Fibroblast of peridontal ligament (primary cell): Measurements from ENCODE around the gene IRF8.

Experiments
- DNase-seq: peaks from one replicate; pipeline ENCODE4 v3.0.0-alpha.2; 2010; ENCODE audit errors: extremely low read depth

Gene IRF8

DNA sequence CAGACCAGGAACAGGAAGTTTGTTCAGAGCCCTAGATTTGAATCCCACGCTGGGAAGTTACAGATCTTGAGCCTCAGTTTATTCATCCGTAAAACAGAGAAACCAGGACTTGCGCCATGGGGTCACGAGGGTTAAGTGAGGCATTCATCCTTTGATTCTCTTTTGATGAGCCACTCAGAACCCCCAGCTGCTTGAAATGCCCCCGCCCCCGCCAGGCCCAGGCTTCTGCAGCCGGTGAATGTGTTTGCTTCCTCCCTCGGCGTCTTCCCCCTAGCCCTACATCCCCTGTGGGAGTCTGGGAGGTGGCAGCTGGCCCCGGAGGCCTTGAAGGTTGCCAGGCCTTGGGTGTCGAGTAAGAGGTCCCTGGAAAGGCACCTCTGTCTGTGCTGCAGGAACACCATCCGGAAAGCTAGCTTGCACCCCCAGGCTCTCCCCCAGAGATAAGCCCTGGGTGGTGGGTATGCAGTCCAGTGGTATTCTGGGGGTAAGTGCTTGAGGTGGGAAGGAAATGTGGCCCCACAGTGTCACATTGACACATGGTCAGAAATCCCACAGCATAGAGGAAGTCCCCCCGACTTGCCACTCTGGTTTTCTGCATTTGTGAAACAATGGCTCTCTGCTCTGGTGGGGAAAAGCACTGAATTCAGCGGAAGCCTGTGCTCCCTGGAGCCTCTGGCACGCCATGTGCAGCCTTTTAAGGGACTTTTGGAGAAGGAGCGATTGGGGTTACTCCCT is 14.9 kb downstream of the IRF8 start:
- DNase-seq, result no peak

DNA sequence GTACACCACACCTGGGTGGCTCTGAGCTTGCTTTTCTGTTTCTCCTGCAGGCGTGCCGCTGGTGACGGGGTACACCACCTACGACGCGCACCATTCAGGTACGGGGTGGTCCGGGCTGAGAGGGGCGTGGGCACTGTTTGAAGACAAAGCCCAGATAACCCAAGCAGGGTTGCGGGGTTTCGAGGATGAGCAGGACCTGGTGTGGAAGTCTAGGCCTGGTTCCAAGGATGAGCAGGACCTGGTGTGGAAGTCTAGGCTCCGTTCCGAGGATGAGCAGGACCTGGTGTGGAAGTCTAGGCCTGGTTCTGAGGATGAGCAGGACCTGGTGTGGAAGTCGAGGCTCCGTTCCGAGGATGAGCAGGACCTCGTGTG is 15.4 kb downstream of the IRF8 start:
- no peak for DNase-seq

DNA sequence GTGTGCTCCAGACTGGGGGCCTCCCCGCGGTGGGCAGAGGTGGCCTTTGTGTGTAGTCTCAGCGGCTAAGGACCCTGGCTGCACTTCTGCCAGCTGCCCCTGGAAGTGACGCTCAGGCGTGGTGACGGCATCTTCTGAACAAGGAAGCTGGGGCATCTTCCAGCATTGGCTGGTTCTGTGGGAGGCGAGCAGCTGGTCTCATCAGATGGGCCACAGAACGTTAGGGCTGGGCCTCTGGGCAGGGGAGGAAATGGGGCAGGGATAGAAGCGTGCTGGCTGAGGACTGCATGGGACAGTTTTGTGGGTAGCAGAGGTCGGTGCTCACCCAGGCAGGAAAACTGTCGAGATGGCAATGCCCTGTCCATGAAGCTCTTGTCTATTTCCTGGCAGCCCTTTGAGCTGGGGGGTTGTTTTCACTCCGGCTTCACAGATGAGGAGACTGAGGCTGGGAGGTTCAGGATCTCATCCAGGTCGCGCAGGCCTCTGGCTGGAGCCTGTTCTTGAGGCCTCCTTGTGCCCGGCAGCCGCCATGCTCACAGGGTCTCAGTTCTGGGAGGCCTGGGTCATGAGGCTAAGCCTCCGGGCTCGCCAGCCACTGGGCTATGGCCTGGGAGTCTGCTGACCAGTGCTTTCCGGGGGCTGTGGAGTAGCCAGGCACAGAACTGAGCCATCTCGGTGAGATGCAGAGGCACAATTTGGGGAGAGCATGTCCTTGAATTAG is 16.3 kb downstream of the IRF8 start:
- DNase-seq, result no peak

DNA sequence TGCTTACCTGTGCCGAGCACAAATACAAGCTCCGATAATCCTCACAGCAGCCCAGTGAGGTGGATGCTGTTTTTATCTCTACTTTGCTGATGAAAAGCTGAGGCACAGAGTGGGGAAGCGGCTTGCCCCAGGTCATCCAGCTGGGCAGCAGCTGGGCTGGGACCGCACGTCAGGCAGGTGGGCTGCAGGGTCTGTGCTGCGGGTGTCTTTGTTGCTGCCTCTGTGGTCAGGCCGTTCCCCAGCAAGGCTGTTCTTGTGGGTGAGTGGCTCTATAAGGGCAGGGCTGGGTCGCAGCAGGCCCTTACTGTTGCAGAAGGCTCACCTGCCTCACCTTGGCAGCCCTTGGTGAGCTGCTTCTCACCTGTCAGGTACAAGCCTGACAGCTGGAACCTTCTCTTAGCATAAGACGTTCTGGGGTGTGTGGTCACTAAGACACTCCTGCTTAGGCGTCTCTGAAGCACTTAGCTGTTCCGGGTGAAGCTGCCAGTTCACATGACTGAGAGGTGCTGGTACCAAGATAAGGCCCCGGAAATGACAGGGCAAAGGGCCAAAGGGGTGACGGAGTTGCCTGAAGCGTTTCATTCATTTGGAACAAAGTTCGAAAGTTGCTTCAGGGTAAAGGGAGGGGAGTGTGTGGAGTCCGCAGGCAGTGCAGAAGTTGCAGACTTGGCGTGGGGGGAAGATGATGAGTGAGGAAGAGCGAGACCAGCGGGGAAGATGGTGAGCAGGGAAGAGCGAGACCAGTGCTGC is 17.4 kb downstream of the IRF8 start:
- DNase-seq, result no peak

DNA sequence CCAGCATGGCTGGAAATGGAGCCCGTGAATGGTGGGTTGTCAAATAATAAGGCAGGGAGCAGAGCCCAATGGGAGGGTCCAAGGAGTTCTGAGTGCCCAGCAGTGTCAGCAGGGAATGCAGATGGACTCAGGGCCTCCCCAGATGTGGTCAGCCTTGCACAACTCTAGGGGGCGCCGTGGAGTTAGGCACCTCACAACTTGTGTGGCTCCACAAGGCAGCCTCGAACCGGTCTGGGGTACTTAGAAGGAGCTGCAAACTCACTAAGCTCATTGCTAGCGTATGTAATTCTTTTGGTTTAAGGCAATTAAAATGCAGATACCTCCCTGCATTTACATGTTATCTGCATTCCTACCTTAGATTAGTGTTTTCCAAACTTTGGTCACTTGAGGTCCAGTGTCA is 18.1 kb downstream of the IRF8 start:
- DNase-seq, result no peak

DNA sequence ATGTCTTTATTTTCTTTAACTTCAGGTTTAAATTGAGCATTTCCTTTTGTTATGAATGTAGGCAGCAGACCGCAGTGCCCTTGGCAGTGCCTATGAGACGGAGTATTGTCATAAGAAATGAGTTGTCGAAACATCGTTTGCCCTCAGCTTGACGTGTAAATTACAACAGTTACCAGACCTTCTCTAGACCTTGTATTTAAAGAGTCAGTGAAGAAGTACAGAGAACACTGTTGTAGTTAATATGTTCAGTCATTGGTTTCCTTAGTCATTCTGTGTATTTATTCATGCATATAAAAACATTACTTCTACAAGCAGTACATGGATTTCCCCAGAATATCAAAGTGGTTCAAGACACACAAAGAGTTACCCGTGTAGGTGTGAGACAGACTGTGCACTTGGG is 19.0 kb downstream of the IRF8 start:
- no peak for DNase-seq

DNA sequence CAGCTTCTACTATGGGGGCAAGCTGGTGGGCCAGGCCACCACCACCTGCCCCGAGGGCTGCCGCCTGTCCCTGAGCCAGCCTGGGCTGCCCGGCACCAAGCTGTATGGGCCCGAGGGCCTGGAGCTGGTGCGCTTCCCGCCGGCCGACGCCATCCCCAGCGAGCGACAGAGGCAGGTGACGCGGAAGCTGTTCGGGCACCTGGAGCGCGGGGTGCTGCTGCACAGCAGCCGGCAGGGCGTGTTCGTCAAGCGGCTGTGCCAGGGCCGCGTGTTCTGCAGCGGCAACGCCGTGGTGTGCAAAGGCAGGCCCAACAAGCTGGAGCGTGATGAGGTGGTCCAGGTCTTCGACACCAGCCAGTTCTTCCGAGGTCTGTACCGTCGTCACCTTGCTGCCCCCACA is 19.5 kb downstream of the IRF8 start:
- DNase-seq, result no peak

DNA sequence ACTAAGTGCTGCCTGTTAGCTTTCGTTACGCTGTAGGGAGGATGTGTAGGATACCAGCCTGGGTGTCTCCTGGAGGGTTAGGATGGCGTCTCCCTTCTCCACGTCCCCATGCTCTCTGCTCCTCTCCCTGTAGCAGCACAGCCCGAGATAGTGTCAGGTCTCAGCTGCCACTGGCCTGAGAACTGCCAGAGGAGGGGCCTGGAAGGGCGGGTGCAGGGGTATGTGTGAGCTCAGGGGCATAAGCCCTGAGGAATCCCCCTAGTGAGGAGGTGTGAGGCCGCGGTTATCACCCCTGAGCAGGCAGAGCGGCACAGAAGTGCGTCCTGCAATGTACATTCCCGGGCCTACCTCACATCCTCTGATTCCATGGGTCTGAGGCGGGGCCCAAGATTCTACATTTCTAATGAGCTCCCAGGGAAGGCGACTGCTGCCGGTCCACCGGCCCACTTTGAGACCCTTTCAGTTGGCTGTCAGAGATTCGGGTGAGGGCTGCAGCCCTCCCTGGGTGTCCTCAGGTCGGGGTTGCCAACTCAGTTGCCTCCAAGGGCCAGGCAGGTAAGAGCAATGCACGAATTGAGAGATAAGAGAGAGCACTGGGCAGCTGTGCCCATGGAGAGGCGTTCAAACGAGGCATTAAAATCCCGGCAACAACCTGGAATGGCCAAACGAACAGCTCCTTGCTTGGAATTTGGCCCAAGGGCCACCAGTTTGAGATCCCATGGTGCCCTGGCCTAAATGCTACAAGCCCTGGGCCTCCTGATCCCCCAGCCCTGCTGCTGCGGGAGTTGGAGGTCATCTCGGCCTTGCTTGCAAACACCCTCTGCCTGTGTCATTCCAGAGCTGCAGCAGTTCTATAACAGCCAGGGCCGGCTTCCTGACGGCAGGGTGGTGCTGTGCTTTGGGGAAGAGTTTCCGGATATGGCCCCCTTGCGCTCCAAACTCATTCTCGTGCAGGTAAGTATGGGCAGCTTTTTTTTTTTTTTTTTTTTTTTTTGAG is 20.6 kb downstream of the IRF8 start:
- no peak for DNase-seq

DNA sequence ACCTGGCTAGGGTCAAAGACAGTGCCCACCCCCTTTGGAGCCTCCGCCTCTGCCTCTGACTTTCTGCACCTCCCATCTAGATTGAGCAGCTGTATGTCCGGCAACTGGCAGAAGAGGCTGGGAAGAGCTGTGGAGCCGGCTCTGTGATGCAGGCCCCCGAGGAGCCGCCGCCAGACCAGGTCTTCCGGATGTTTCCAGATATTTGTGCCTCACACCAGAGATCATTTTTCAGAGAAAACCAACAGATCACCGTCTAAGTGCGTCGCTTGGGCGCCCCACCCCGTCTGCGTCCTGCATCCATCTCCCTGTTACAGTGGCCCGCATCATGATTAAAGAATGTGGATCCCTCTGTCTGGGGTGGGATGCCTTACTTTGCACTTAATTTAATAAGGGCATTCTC is 22.1 kb downstream of the IRF8 start:
- no peak for DNase-seq

DNA sequence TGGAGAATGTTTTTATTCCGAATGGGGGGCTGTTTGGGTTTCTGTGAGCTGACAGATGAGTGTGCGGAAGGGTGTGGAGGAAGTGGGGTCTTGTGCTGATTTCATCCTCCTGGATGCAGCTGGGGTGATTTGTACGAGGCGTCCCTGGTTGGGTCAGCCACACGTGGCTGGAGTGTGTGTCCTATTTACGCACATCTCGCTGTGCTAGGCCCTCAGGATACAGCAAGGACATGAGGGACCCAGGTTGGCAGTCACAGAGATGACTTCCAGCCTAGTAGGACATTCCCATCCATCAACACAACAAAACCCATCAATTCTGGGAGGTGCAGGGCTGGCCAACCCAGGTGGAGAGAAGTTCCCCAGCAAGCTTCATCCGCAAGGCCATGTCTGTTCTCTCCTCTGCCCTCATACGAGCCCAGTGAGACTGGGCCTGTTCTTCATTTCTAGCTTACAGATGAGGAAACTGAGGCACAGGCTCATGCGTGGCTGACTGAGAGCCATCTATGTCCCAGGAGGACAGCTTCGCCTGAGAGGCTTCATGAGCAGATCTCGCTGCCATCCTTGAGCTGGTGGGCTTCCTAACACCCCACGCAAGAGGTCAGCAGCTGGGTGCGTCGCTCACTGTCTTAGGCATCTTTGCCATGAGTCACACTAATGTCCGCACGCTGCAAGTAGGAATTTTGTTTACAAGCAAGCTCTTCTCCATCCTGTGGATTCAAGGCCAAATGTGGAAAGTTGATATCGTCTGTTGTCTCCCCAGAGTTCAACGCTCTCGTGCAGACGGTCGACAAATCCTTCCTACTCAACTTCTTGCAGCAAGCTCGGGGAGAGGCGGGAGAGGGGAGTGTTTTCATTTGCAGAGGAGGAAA is 24.4 kb downstream of the IRF8 start:
- peak; percentile 15 for DNase-seq

DNA sequence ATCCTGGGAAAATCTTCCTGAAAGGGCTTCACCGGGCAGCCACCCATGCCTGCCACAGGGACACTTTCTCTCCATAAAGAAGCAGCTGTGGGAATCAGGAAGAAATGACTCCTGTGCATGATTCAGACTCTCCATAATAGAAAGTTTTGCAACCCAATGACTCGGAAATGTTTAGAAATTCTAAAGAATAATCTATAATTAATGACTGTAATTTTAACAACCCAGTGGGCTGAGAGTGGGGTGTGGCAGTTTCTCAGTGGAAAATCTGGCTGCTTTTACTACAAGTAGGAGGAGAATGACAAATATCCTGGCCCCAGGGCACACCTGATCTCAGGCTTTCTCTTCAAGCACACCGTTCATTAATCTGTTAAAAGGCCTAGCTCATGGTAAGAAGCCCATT is 25.7 kb downstream of the IRF8 start:
- no peak for DNase-seq

DNA sequence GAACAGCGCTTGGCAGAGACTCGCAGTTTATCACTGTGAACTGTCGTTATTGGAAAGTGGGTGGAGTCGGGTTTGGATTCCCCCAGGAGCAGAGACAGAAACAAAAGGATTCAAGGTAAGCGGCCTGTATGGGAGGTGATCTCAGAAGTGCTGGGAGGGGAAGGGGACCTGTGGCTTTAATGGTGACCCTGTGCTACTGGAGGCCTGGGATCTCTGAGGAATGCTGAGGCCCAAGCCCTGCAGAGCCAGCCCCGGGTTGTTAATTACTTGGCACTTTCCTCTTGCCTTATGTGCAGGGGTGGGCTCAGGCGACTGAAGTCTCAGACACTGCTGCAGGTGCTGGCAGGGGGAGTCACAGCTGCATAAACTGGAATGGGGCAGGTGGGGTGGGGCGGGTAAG is 27.4 kb downstream of the IRF8 start:
- DNase-seq, result no peak

DNA sequence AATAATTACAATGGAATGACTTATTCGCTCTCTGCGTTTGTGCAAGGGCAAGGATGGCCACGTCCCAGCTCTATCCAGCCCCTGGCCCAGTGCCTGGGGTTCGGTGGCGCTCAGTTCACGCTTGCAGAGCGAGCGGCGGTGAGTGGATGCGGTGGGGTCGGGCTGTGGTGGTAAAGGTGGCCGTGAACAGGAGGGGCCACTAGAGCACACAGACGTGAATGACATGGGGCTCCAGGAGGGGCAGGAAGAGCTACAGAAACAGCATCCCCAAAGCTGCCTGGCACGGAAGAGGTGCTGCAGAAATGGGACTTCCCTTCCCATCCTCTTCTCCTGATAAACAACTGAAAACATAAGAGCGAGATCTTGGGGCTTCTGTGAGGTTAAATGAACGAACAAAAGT is 28.4 kb downstream of the IRF8 start:
- DNase-seq, result no peak

DNA sequence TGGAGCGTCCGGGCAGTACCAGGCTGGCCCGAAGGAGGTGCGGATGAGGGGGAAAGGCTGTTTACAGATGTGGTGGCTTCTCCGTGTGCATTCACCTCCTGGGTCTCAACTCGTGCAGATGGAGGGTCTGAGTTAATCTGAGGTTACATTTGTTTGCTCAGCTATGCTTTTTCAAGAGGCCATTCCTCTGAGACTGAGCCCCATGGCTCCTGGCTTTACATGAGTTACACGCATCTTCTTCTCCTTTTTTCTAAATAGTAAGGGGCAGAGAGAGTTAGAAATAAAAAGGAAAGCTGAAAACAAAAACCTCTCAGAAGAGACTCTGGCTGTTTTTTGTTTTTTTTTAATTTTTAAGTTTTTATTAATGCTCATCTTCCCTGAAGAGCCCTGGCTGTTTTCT is 29.0 kb downstream of the IRF8 start:
- DNase-seq, result no peak

DNA sequence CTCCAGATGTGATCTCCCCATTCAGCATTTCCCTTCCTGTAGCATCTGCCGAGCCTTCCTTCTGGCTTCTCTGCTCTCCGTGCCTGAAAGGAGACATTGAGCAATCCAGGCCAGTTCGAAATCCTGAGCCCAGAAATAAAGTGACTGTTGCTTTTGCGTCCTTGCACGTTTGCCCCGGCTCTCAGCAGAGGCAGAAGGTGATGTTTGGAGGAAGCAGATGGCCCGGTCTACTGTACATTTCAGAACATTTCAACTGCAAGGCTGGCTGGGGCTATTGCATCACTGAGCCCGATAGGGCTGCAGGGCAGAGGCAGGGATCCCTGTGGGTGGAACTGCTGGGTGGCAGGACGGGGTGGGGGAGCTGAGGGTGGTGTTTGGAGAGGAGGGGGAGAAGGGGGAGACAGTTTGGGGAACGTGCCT is 29.4 kb downstream of the IRF8 start:
- DNase-seq, result peak; percentile 6

DNA sequence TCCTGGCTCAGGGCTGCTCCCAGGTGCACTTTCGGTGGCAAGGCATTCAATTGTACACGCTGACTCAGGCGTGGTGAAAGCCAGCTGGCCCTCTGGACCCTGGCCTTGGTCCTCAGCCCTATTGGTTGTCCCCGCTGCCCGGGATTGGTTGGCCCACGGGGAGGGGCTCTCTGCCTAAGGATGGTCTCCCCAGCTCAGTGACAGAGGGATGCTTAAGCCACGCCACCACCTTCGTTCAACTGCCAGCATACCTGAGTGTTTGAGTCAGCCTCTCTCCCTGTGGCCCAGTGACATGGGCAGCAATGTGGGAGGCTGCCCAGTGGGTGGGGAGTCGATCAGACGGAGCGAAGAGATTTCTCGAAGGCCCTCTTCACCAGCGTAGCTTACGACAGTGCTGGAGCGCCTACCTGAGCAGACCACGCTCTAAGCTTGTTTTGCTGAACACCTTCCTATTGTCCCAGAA is 30.3 kb downstream of the IRF8 start:
- DNase-seq, result no peak

DNA sequence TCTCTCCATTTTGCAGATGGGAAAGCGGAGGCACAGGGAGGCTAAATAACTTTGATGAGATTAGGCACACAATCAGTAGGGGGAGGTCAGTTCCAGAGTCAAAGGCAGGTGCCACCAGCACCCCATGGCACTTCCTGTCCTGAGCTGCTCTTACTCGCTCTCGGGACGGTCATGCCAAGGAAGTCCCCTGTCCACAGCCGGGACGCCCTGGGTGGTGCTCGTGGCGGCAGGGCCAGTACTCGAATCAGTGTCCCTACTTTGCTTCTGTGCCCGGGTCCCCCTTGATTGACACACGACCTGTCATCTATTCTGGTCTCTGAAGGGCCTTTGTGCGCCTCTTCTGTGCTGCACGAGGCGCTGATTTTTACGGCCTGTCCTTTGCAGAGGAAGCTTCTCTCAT is 31.3 kb downstream of the IRF8 start:
- DNase-seq, result no peak

DNA sequence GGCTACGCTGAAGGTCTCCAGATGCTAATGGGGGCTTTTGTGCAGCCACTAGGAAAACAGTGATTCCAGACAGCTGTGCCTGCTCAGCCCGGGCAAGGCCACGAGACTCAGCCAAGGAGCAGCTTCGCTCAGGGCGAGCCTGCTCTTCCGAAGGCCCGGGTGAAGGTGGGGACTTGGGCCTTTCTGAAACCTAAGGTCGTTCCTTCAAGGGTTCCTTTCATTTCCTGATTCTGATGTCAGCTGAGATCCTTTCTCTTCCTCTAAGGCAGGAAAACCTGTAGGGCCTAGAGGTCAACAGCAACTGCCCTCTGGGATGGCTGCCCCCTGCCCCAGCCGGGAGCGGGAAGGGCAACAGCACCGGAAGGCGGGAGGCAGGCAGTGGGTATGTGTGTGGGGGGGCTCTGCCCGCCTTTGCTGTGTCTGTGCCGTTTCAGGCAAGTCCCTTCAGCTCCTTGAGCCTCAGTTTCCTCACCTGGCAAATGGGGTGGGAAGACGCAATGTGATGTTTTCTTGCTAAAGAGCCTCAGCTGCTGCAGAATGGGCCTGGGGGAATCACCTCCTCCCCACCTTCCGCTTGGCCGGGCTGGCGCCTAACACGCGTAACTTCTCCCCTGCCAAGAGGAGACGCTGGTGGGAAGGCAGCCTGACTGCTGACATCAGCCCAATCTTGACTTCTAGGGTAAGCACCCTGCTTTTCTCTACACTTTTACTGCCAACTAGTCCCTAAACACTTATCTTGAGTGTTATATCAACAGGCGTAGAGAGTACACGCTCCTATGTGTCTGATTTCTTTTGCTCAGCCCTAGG is 32.8 kb downstream of the IRF8 start:
- no peak for DNase-seq

DNA sequence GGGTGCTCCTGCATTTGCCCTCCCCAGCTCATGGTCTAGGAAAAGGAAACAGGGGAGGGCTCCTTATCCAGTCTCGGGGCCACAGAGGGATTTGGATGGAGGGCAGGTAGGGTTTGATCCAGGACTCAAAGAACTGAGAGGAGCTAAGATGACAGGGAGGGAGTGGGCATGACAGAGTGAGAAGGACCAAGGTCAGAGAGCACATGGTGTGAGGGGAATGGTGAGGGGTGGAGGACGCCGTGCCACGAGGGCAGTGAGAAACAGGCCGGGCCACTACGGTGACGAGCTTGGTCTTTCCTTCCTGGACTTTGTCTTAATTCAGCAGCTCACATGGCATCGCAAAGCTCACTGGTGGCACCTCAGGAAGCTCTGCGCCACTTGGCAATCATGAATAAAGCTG is 35.2 kb downstream of the IRF8 start:
- DNase-seq, result no peak
